HEK293 (cell line): Measurements from ENCODE around the gene TMEM212.
"Not testable (repeated sequence)": the region's sequence is repeated elsewhere in the genome, so short reads cannot be mapped to it uniquely, and the experiment has no call there.

Experiments used
- CTCF ChIA-PET: fragments of 350-600 bp; formaldehyde crosslinking; extraction: SDS; loops from one replicate; lab custom pipeline; 2021; ENCODE audit warnings: antibody characterized with exemption; lab: Yijun Ruan, JAX
- POLR2A ChIA-PET: fragments of 300-600 bp; formaldehyde crosslinking; extraction: SDS; loops from one replicate; lab custom pipeline; 2020; ENCODE audit warnings: antibody characterized with exemption, inconsistent platforms; lab: Yijun Ruan, JAX
- H3K27ac ChIP-seq: fragments of 200-500 bp; sonication (Bioruptor generic); 2 replicates; pipeline ENCODE4 v1.5.1; 2014; ENCODE audit warnings: low read depth, low read length, control low read depth, inconsistent platforms; ENCODE audit errors: extremely low read depth
- H3K36me3 ChIP-seq, 2 experiments: fragments of 200-500 bp in 1 of 2; sonication (Bioruptor generic) in 1 of 2; 1 replicate in 1 of 2; 2 replicates in 1 of 2; pipeline ENCODE4 v1.5.1; 2014 to 2017; ENCODE audit warnings: inconsistent platforms in 2 of 2, low read length in 2 of 2; ENCODE audit not compliant: control insufficient read depth in 2 of 2, insufficient read depth in 1 of 2
- H3K4me1 ChIP-seq: fragments of 200-500 bp; sonication (Bioruptor generic); 2 replicates; pipeline ENCODE4 v1.5.1; 2014; ENCODE audit warnings: mild to moderate bottlenecking, low read length, inconsistent platforms; ENCODE audit not compliant: control insufficient read depth, insufficient read depth
- H3K4me3 ChIP-seq: 2 replicates; pipeline ENCODE4 v1.5.1; 2011; ENCODE audit warnings: low read depth, mild to moderate bottlenecking, control low read depth, low read length, moderate library complexity
- H3K9me3 ChIP-seq: fragments of 200-500 bp; sonication (Bioruptor generic); 2 replicates; pipeline ENCODE4 v1.5.1; 2014; ENCODE audit warnings: low read depth, low read length, inconsistent platforms; ENCODE audit not compliant: control insufficient read depth, insufficient read depth
- INSM2 ChIP-seq: fragments of 450-650 bp; formaldehyde crosslinking; IDR thresholded peaks from 2 replicates; pipeline ENCODE4 v1.5.1; 2016; ENCODE audit warnings: missing biosample characterization, missing genetic modification characterization
- PRDM1 ChIP-seq: fragments of 450-650 bp; formaldehyde crosslinking; IDR thresholded peaks from 2 replicates; pipeline ENCODE4; 2016; ENCODE audit warnings: missing biosample characterization, missing genetic modification characterization
- SCRT1 ChIP-seq: fragments of 450-650 bp; formaldehyde crosslinking; IDR thresholded peaks from 2 replicates; pipeline ENCODE4 v1.5.1; 2016; ENCODE audit warnings: missing biosample characterization, missing genetic modification characterization, borderline replicate concordance
- ZBTB6 ChIP-seq: fragments of 450-650 bp; formaldehyde crosslinking; IDR thresholded peaks from 2 replicates; pipeline ENCODE4 v1.5.1; 2017; ENCODE audit warnings: missing biosample characterization, missing genetic modification characterization
- ZEB2 ChIP-seq: fragments of 450-650 bp; formaldehyde crosslinking; IDR thresholded peaks from 2 replicates; pipeline ENCODE4 v1.5.1; 2016; ENCODE audit warnings: missing biosample characterization, missing genetic modification characterization
- ZFP69B ChIP-seq: fragments of 450-650 bp; formaldehyde crosslinking; IDR thresholded peaks from 2 replicates; pipeline ENCODE4 v1.5.1; 2016; ENCODE audit warnings: missing biosample characterization, missing genetic modification characterization
- ZNF114 ChIP-seq: fragments of 450-650 bp; formaldehyde crosslinking; IDR thresholded peaks from 2 replicates; pipeline ENCODE4 v1.5.0; 2017; ENCODE audit warnings: missing biosample characterization, missing genetic modification characterization
- ZNF133 ChIP-seq: fragments of 450-650 bp; formaldehyde crosslinking; IDR thresholded peaks from 2 replicates; pipeline ENCODE4 v1.5.1; 2016; ENCODE audit warnings: missing biosample characterization, missing genetic modification characterization
- ZNF140 ChIP-seq: fragments of 450-650 bp; formaldehyde crosslinking; IDR thresholded peaks from 2 replicates; pipeline ENCODE4 v1.5.1; 2016; ENCODE audit warnings: missing biosample characterization, missing genetic modification characterization
- ZNF16 ChIP-seq: fragments of 450-650 bp; formaldehyde crosslinking; IDR thresholded peaks from 2 replicates; pipeline ENCODE4 v1.5.1; 2016; ENCODE audit warnings: low read depth, missing biosample characterization, missing genetic modification characterization
- ZNF184 ChIP-seq: fragments of 450-650 bp; IDR thresholded peaks from 2 replicates; pipeline ENCODE4 v1.5.1; 2018; ENCODE audit warnings: missing biosample characterization, mild to moderate bottlenecking, missing genetic modification characterization
- ZNF37A ChIP-seq: fragments of 450-650 bp; IDR thresholded peaks from 2 replicates; pipeline ENCODE4 v1.5.1; 2018; ENCODE audit warnings: missing biosample characterization, missing genetic modification characterization
- ZNF433 ChIP-seq: fragments of 450-650 bp; formaldehyde crosslinking; IDR thresholded peaks from 2 replicates; pipeline ENCODE4 v1.5.1; 2016; ENCODE audit warnings: missing biosample characterization, missing genetic modification characterization, low read depth
- ZNF529 ChIP-seq: fragments of 450-650 bp; formaldehyde crosslinking; IDR thresholded peaks from 2 replicates; pipeline ENCODE4 v1.5.1; 2017; ENCODE audit warnings: missing genetic modification characterization, missing biosample characterization; ENCODE audit not compliant: insufficient replicate concordance
- ZNF548 ChIP-seq: fragments of 450-650 bp; formaldehyde crosslinking; IDR thresholded peaks from 2 replicates; pipeline ENCODE4 v1.5.1; 2016; ENCODE audit warnings: missing biosample characterization, missing genetic modification characterization
- ZNF645 ChIP-seq: fragments of 450-650 bp; formaldehyde crosslinking; IDR thresholded peaks from 2 replicates; pipeline ENCODE4; 2016; ENCODE audit warnings: missing biosample characterization, missing genetic modification characterization
- ZNF830 ChIP-seq: fragments of 450-650 bp; IDR thresholded peaks from 2 replicates; pipeline ENCODE4 v1.5.0; 2018; ENCODE audit warnings: missing biosample characterization, missing genetic modification characterization, low read depth, mild to moderate bottlenecking, moderate library complexity
- TF ChIP-seq, protein P1 (sequence below): fragments of 450-650 bp; formaldehyde crosslinking; optimal IDR thresholded peaks from 2 replicates; pipeline ENCODE3; 2016; ENCODE audit warnings: missing biosample characterization, mild to moderate bottlenecking, missing genetic modification characterization
- TF ChIP-seq, protein P2 (sequence below): fragments of 450-650 bp; formaldehyde crosslinking; IDR thresholded peaks from 2 replicates; pipeline ENCODE4 v1.5.1; 2016; ENCODE audit warnings: missing biosample characterization, missing genetic modification characterization

TMEM212 gene

GRCh38 chr3:171904829-171905228 is 61.7 kb downstream of the TMEM212 start (continued):
- TF ChIP-seq ZBTB6 (tag by site-specific recombination) (no peak), ZNF548 (tag by site-specific recombination) (no peak)
- TF ChIP-seq, protein P1, sequence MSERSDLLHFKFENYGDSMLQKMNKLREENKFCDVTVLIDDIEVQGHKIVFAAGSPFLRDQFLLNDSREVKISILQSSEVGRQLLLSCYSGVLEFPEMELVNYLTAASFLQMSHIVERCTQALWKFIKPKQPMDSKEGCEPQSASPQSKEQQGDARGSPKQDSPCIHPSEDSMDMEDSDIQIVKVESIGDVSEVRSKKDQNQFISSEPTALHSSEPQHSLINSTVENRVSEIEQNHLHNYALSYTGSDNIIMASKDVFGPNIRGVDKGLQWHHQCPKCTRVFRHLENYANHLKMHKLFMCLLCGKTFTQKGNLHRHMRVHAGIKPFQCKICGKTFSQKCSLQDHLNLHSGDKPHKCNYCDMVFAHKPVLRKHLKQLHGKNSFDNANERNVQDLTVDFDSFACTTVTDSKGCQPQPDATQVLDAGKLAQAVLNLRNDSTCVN (tag by site-specific recombination): no peak

DNA sequence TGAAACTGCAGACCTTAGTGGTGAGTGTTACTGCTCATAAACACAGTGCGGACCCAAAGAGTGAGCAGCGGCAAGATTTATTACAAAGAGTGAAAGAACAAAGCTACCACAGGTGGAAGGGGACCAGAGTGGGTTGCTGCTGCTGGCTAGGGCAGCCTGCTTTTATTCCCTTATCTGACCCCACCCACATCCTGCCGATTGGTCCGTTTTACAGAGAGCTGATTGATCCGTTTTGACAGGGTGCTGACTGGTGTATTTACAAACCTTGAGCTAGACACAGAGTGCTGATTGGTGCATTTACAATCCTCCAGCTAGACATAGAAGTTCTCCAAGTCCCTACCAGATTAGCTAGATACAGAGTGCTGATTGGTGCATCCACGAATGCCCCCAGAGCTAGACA is 63.4 kb downstream of the TMEM212 start:
- POLR2A ChIA-PET, H3K9me3 ChIP-seq, H3K4me3 ChIP-seq, H3K4me1 ChIP-seq, H3K27ac ChIP-seq, H3K36me3 ChIP-seq: not testable (repeated sequence)
- CTCF ChIA-PET: interaction anchor here (1.1 kb wide), 1 partner anchor 12 kb away, joined by 4 read pairs; no protein-coding TSS in a partner anchor

DNA sequence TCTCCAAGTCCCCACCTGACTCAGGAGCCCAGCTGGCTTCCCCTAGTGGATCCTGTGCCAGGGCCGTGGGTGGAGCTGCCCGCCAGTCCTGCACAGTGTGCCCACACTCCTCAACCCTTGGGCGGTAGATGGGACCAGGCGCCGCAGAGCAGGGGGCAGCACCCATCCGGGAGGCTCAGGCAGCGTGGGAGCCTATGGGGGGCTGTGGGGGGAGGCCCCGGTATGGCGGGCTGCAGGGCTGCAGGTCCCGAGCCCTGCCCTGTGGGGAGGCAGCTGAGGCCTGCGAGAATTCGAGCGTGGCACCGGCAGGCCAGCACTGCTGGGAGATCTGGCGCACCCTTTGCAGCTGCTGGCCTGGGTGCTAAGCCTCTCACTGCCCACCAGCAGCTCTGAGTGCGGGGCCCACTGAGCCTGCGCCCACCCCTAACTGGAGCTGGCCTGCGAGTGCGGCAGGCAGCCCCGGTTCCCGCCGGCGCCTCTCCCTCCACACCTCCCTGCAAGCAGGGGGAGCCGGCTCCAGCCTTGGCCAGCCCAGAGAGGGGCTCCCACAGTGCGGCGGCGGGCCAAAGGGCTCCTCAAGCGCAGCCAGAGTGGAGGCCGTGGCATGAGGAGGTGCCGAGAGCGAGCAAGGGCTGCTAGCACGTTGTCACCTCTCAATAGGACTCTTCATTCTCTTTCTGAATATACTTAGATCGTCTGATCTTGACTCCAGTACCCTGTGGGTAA is 64.0 kb downstream of the TMEM212 start:
- H3K9me3 ChIP-seq: no peaks in the 10 kb centered on the region
- POLR2A ChIA-PET: no interaction called here
- H3K36me3 ChIP-seq: no peaks in the 10 kb centered on the region
- no peak overlapping the region for H3K27ac ChIP-seq
- no peaks in the 10 kb centered on the region for H3K4me1 ChIP-seq
- no peak overlapping the region for H3K4me3 ChIP-seq
- TF ChIP-seq ZNF830 (no peak), ZFP69B (tag by site-specific recombination) (no peak), ZEB2 (tag by site-specific recombination) (no peak), PRDM1 (tag by site-specific recombination) (no peak), INSM2 (tag by site-specific recombination) (no peak), ZNF114 (tag by site-specific recombination) (no peak), ZNF133 (no peak), ZNF529 (tag by site-specific recombination) (no peak), ZNF37A (no peak), SCRT1 (tag by site-specific recombination) (no peak), ZNF645 (no peak), ZNF433 (no peak), ZNF16 (no peak), ZNF140 (tag by site-specific recombination) (no peak), ZNF184 (no peak)
- TF ChIP-seq, protein P2, sequence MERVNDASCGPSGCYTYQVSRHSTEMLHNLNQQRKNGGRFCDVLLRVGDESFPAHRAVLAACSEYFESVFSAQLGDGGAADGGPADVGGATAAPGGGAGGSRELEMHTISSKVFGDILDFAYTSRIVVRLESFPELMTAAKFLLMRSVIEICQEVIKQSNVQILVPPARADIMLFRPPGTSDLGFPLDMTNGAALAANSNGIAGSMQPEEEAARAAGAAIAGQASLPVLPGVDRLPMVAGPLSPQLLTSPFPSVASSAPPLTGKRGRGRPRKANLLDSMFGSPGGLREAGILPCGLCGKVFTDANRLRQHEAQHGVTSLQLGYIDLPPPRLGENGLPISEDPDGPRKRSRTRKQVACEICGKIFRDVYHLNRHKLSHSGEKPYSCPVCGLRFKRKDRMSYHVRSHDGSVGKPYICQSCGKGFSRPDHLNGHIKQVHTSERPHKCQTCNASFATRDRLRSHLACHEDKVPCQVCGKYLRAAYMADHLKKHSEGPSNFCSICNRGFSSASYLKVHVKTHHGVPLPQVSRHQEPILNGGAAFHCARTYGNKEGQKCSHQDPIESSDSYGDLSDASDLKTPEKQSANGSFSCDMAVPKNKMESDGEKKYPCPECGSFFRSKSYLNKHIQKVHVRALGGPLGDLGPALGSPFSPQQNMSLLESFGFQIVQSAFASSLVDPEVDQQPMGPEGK: no peak
- CTCF ChIA-PET: interaction anchor here (1.1 kb wide), 1 partner anchor 11 kb away, joined by 4 read pairs; no protein-coding TSS in a partner anchor
